PC-3 (cell line): Measurements from ENCODE around the gene KRT80.

Experiments
- CTCF ChIP-seq: fragments of 300-600 bp; sonication (generic); conservative IDR thresholded peaks from 2 replicates; pipeline ENCODE4 v1.5.1; 2017; ENCODE audit warnings: antibody characterized with exemption, low read depth, mild to moderate bottlenecking, low read length
- EZH2phosphoT487 ChIP-seq: fragments of 300-600 bp; sonication (generic); IDR thresholded peaks from 2 replicates; pipeline ENCODE4 v1.6.1; 2018; ENCODE audit warnings: mild to moderate bottlenecking, antibody characterized with exemption, low read length, borderline replicate concordance

- no peak for TF ChIP-seq CTCF
- no peak for TF ChIP-seq EZH2phosphoT487
Observed at GRCh38 chr12:52195065-52195730, 3.4 kb upstream of the KRT80 start.
